GM13976 (cell line): ENCODE results near the gene KLF9.

Experiments used
- DNase-seq: peaks from one replicate; pipeline ENCODE4 v3.0.0; 2012; ENCODE audit warnings: low spot score
- CTCF ChIP-seq: IDR thresholded peaks from 2 replicates; pipeline ENCODE4 v1.5.1; 2012; ENCODE audit warnings: borderline replicate concordance, mild to moderate bottlenecking; ENCODE audit not compliant: insufficient read depth; ENCODE audit errors: extremely low read depth, missing control alignments, control extremely low read depth
- in situ Hi-C: fragments of 300-500 bp; cut with MboI; formaldehyde crosslinking; loops from one replicate; pipeline ENCODE4 v1.12.0; 2022; ENCODE audit warnings: low sequenced_read_pairs, mixed read lengths, inconsistent platforms; ENCODE audit not compliant: unreplicated experiment

Gene KLF9

GRCh38 chr9:70382046-70382708 is 32.3 kb downstream of the KLF9 start:
- no peak for TF ChIP-seq CTCF

GRCh38 chr9:70374962-70375618 is 39.4 kb downstream of the KLF9 start:
- in situ Hi-C loops, result no loop called here
- no peak for TF ChIP-seq CTCF
- no peak for DNase-seq

More at GRCh38 chr9:70382046-70382708, 32.3 kb downstream of the KLF9 start:
- no peak for DNase-seq
- in situ Hi-C loops, result no loop called here

- TF ChIP-seq CTCF, result no peak
- in situ Hi-C loops, result no loop called here
- DNase-seq, result no peak
Observed at GRCh38 chr9:70367305-70367930, 47.0 kb downstream of the KLF9 start.

GRCh38 chr9:70363760-70364159 is 50.7 kb downstream of the KLF9 start:
- in situ Hi-C loops, result no loop called here
- TF ChIP-seq CTCF, result no peak
- no peak for DNase-seq

- no peak for TF ChIP-seq CTCF
- DNase-seq, result no peak
- in situ Hi-C loops, result no loop called here
Observed at GRCh38 chr9:70362952-70363351, 51.5 kb downstream of the KLF9 start.

GRCh38 chr9:70355801-70356200 is 58.7 kb downstream of the KLF9 start:
- DNase-seq, result no peak
- no peak for TF ChIP-seq CTCF
- in situ Hi-C loops, result loop anchor here (10.0 kb wide), 1 partner anchor 129 kb away; no protein-coding TSS in a partner anchor
